HG03097 (cell line): ENCODE results near the gene RERE.
"Not testable (repeated sequence)": the region's sequence is repeated elsewhere in the genome, so short reads cannot be mapped to it uniquely, and the experiment has no call there.

Experiments used
- ATAC-seq: cut with Tn5 transposase; IDR thresholded peaks from one replicate; pipeline ENCODE4 v1.9.1; 2021; ENCODE audit not compliant: unreplicated experiment, low FRiP score

The RERE gene

GRCh38 chr1:8621034-8621582 is 196.3 kb downstream of the RERE start:
- not testable (repeated sequence) for ATAC-seq

- ATAC-seq: not testable (repeated sequence)
These were observed 197.4 kb downstream of the RERE start for GRCh38 chr1:8619917-8620502.

DNA sequence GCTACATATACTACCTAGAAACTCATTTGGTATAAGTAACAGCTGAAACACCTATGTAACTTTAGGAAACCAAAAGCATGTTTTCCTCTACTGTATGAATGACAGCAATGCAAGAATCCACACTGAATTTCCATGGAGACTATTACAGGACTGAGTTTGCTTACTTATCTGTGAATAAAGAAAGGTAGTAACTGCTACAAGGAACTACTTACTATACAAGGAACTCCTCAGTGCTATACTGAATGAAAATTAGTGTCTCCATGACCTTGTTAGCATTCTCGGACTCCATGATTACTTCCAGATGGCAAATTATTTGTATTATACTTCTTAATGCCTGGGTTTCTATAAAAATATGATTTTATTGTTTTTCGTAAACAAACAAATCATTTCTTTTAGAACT is 198.0 kb downstream of the RERE start:
- ATAC-seq: not testable (repeated sequence)

GRCh38 chr1:8616791-8617190 is 200.6 kb downstream of the RERE start:
- ATAC-seq: not testable (repeated sequence)

- not testable (repeated sequence) for ATAC-seq
These were observed 205.6 kb downstream of the RERE start for GRCh38 chr1:8611634-8612515.

DNA sequence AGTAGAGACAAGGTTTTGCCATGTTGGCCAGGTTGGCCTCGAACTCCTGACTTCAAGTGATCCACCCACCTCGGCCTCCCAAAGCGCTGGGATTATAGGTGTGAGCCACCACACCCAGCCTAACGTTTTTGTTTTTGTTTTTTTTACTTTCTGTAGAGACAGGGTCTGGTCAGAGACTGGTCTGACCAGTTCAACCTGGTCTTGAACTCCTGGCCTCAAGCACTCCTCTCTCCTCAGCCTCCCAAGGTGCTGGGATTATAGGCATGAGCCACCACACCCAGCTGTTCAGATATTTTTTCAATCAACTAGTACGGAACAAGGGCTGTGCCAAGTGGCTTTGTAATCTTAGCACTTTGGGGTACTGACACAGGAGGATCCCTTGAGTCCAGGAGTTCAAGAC is 209.5 kb downstream of the RERE start:
- ATAC-seq: no peak

- peak; percentile 78 for ATAC-seq
These were observed 213.1 kb downstream of the RERE start for GRCh38 chr1:8604041-8604945.

GRCh38 chr1:8603220-8603616 is 214.2 kb downstream of the RERE start:
- ATAC-seq: no peak

- no peak for ATAC-seq
These were observed 214.8 kb downstream of the RERE start for GRCh38 chr1:8602471-8603219.

DNA sequence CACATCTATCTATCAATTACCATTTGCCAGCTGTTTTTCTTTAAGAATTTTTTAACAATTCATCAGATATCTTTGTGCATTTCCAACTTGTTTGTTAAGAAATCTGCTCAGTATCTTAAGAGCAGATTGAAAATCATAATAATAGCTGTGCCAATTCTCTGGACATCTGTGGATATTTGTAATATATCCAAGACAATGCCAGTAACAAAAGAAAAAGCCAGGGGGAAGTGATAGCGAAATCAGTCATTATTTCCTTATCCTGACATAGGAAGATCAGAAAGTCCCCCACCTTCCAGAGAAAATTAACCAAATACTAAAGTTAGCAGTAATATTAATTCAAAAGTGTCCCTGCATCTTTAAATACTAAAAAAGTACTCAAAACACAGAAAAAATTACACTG is 217.1 kb downstream of the RERE start:
- ATAC-seq: no peak

GRCh38 chr1:8599646-8600212 is 217.7 kb downstream of the RERE start:
- no peak for ATAC-seq

DNA sequence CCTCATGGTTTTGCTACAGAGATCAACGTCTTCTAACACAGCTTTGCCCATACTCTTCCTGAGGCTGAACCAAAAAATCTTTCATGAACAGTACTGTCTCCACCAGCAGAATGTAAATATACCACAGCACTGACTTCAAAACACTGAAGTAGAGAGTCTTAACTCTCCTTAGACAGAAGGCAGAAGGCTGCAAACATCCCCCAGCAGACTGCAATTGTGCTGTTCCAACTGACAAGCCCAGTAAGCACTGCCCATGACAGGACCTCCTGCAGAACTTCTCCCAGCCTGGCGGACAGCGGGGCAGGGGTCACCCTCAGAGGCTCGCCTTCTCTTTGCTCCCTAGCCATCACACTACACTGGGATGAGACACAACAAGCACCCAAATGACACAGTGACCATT is 218.7 kb downstream of the RERE start:
- ATAC-seq: no peak

DNA sequence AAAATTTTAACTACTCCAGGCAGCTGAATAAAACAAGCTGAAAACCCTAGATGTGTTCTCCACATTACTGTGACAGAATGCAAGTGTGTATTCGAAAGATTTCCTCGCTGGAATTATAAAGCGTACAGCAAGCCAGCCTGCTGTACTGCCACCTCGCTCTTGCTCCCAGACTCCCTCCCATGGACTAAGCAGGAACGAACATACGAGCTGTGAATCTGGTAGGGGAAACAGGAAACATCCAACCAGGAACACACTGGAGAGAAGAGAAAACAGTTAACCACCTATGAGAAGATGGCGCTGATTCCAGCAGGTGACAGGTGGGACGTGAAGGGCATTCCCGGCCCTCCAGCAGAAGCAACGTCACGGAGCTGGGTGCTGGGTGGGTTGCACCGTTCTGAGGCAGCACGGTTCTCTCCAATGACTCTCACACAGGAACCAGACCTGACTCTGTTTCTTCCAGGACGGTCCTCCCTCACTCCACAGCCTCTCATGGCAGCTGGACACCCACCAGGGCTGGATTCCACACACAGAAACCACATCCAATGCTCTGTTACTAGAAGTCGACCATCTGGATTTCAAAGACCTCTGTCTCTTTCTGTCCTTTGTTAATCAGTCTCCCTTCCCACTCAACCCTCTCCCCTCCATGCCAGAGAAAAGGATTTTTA is 219.2 kb downstream of the RERE start:
- ATAC-seq: no peak

- ATAC-seq: no peak
These were observed 220.0 kb downstream of the RERE start for GRCh38 chr1:8597455-8597854.

DNA sequence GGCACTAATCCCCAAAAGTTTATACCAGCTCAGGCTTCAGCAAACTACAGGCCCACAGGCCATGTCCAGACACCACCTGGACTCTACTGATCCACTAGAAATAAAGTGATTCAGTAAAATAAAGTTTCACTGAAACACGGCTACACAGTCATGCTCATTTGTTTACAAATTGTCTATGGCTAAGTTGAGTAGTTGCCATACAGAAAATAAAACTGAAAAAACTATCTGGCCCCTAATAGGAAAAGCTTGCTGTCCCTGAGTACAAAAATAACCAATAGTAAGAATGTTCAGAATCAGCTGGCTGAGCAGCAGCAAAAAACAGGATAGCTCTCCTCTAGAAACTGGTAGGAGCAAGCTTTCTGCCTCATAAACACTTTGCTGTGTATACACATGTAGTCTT is 221.5 kb downstream of the RERE start:
- ATAC-seq: peak; percentile 56

GRCh38 chr1:8595332-8595731 is 222.1 kb downstream of the RERE start:
- no peak for ATAC-seq

GRCh38 chr1:8593292-8593691 is 224.1 kb downstream of the RERE start:
- not testable (repeated sequence) for ATAC-seq

- no peak for ATAC-seq
These were observed 225.9 kb downstream of the RERE start for GRCh38 chr1:8591569-8591968.

GRCh38 chr1:8590721-8591351 is 226.6 kb downstream of the RERE start:
- ATAC-seq: no peak
